Esophagus (tissue), 2 donors: ENCODE measurements around the gene GAPVD1. TPM values are rescaled to one million over a fixed set of nuclear protein-coding genes. Genes with fewer than 3 reads are reported as not detected.
"Not testable (repeated sequence)": the region's sequence is repeated elsewhere in the genome, so short reads cannot be mapped to it uniquely, and the experiment has no call there.

ENCODE experiments used
- H3K27ac ChIP-seq, 2 donors: one replicate each; pipeline ENCODE4 v1.5.1; 2013; ENCODE audit warnings: low read depth in 2 of 2, mild to moderate bottlenecking in 2 of 2, inconsistent platforms in 1 of 2, low read length in 1 of 2, moderate library complexity in 1 of 2
- H3K27me3 ChIP-seq, 2 donors: one replicate each; pipeline ENCODE4 v1.6.1; 2013; ENCODE audit warnings: low read length in 2 of 2, control low read depth in 1 of 2, mild to moderate bottlenecking in 1 of 2; ENCODE audit not compliant: insufficient read depth in 2 of 2, control insufficient read depth in 1 of 2
- H3K36me3 ChIP-seq, 2 donors: one replicate each; pipeline ENCODE4 v1.6.1; 2013; ENCODE audit warnings: low read length in 1 of 2; ENCODE audit not compliant: control insufficient read depth in 2 of 2, insufficient read depth in 2 of 2
- H3K4me1 ChIP-seq, 2 donors: one replicate each; pipeline ENCODE4 v1.6.1; 2013; ENCODE audit warnings: low read length in 1 of 2; ENCODE audit not compliant: control insufficient read depth in 2 of 2, insufficient read depth in 2 of 2
- H3K4me3 ChIP-seq, 2 donors: one replicate each; pipeline ENCODE4 v1.5.1; 2013; ENCODE audit warnings: low read length in 2 of 2, mild to moderate bottlenecking in 2 of 2, low read depth in 1 of 2, moderate library complexity in 1 of 2
- H3K9me3 ChIP-seq, 2 donors: one replicate each; pipeline ENCODE4 v1.6.1; 2013; ENCODE audit warnings: mild to moderate bottlenecking in 2 of 2, low read depth in 1 of 2, low read length in 1 of 2, moderate library complexity in 1 of 2; ENCODE audit not compliant: control insufficient read depth in 2 of 2, insufficient read depth in 1 of 2
- WGBS, 2 donors: extraction: QIAGEN DNeasy Blood & Tissue Kit; methylation state at CpG; one replicate each; pipeline ENCODE4 v1.1.7; 2013; 5-methylcytosine and 5-hydroxymethylcytosine counted together
- polyA plus RNA-seq, 2 donors: library from polyadenylated mRNA; stranded (reverse); fragments of 200-250 nt; gene quantifications; one replicate each; pipeline ENCODE4 v1.2.3, GENCODE V29; 2013
- donor health status: healthy with polysubstance abuse.
- donor health status: Bipolar disorder and iron deficiency.

GAPVD1 gene
- polyA plus RNA-seq: 10 to 100 TPM in 1 of 2 donors, 1 to 10 TPM in 1; 9.9 to 10.9 TPM

- peaks cover 0 to 3% of the 10 kb centered on the region in 2 donors for H3K36me3 ChIP-seq
- no peaks in the 10 kb centered on the region for H3K27me3 ChIP-seq
- no peaks in the 10 kb centered on the region for H3K9me3 ChIP-seq
- peaks cover 3% of the 10 kb centered on the region in 2 donors for H3K4me1 ChIP-seq
- H3K27ac ChIP-seq: peak within 1 kb of the TSS; percentile 82 to 96
- peak within 1 kb of the TSS; percentile 78 to 95 for H3K4me3 ChIP-seq
- WGBS, 2 donors: 2% methylated on average over 68 to 72 of the region's 72 CpGs
Measured at GRCh38 chr9:125261501-125262293, at the start of gene GAPVD1. GAPVD1 (plus strand) TSS chr9:125261826; CDS start chr9:125298922, 37,096 bp downstream.

- Histone ChIP-seq H3K4me1 (no peaks in the 10 kb centered on the region), H3K36me3 (peaks cover 0 to 4% of the 10 kb centered on the region in 2 donors), H3K27ac (no peak overlapping the region), H3K9me3 (no peaks in the 10 kb centered on the region), H3K27me3 (no peaks in the 10 kb centered on the region), H3K4me3 (no peak overlapping the region)
- WGBS, 2 donors: 88 to 90% methylated on average over 5 of the region's 5 CpGs
Measured at GRCh38 chr9:125214186-125214585, 47.4 kb upstream of the GAPVD1 start.

- no peaks in the 10 kb centered on the region for H3K27me3 ChIP-seq
- peaks cover 0 to 2% of the 10 kb centered on the region in 2 donors for H3K36me3 ChIP-seq
- 88 to 90% methylated on average over 3 of the region's 3 CpGs for WGBS, 2 donors
- no peaks in the 10 kb centered on the region for H3K9me3 ChIP-seq
- H3K4me3 ChIP-seq: no peak overlapping the region
- no peaks in the 10 kb centered on the region for H3K4me1 ChIP-seq
- H3K27ac ChIP-seq: no peak overlapping the region
Measured at GRCh38 chr9:125218621-125219020, 43.0 kb upstream of the GAPVD1 start.

GRCh38 chr9:125224858-125225257 is 36.8 kb upstream of the GAPVD1 start:
- not testable (repeated sequence) for H3K4me3 ChIP-seq, H3K36me3 ChIP-seq, H3K4me1 ChIP-seq, H3K9me3 ChIP-seq, H3K27me3 ChIP-seq, H3K27ac ChIP-seq

- Histone ChIP-seq H3K9me3 (no peaks in the 10 kb centered on the region), H3K27ac (no peak overlapping the region), H3K27me3 (no peaks in the 10 kb centered on the region), H3K4me1 (no peaks in the 10 kb centered on the region), H3K4me3 (no peak overlapping the region), H3K36me3 (peaks cover 0 to 2% of the 10 kb centered on the region in 2 donors)
- WGBS, 2 donors: 94 to 97% methylated on average over 6 of the region's 6 CpGs
Measured at GRCh38 chr9:125227761-125228160, 33.9 kb upstream of the GAPVD1 start.

GRCh38 chr9:125233678-125234077 is 27.9 kb upstream of the GAPVD1 start:
- no peak overlapping the region for H3K4me3 ChIP-seq
- H3K4me1 ChIP-seq: no peaks in the 10 kb centered on the region
- WGBS, 2 donors: 52 to 56% methylated on average over 3 of the region's 3 CpGs
- peaks cover 4% of the 10 kb centered on the region in 2 donors for H3K36me3 ChIP-seq
- no peak overlapping the region for H3K27ac ChIP-seq
- no peaks in the 10 kb centered on the region for H3K9me3 ChIP-seq
- H3K27me3 ChIP-seq: no peaks in the 10 kb centered on the region

GRCh38 chr9:125234099-125234498 is 27.5 kb upstream of the GAPVD1 start:
- not testable (repeated sequence) for H3K27me3 ChIP-seq, H3K9me3 ChIP-seq, H3K36me3 ChIP-seq, H3K27ac ChIP-seq, H3K4me1 ChIP-seq, H3K4me3 ChIP-seq
- WGBS, 2 donors: 90 to 94% methylated on average over 8 of the region's 8 CpGs

GRCh38 chr9:125235804-125236519 is 25.7 kb upstream of the GAPVD1 start:
- Histone ChIP-seq H3K27ac (no peak overlapping the region), H3K9me3 (no peaks in the 10 kb centered on the region)
- 52 to 55% methylated on average over 5 of the region's 5 CpGs for WGBS, 2 donors

GRCh38 chr9:125236520-125237159 is 25.0 kb upstream of the GAPVD1 start:
- not testable (repeated sequence) for H3K4me1 ChIP-seq, H3K36me3 ChIP-seq, H3K27me3 ChIP-seq, H3K27ac ChIP-seq, H3K9me3 ChIP-seq
- WGBS, 2 donors: 56 to 78% methylated on average over 5 of the region's 5 CpGs
- H3K4me3 ChIP-seq: peak overlapping the region in 1 of 2 donors; percentile 18

More at GRCh38 chr9:125235804-125236519, 25.7 kb upstream of the GAPVD1 start:
- Histone ChIP-seq H3K4me3 (peak overlapping the region in 1 of 2 donors; percentile 18), H3K27me3 (no peaks in the 10 kb centered on the region), H3K4me1 (peaks cover 0 to 2% of the 10 kb centered on the region in 2 donors), H3K36me3 (peaks cover 4 to 6% of the 10 kb centered on the region in 2 donors)
